NCI-H1417 treated with DMSO at 0.1 percent for 48 hours (cell line): Measurements from ENCODE around the gene HES2.
"Not testable (repeated sequence)": the region's sequence is repeated elsewhere in the genome, so short reads cannot be mapped to it uniquely, and the experiment has no call there.

Experiments
- DNase-seq: peaks from one replicate; lab custom pipeline; 2025; lab: John Stamatoyannopoulos, UW

Gene HES2

GRCh38 chr1:6454856-6455751, 35.4 kb upstream of the HES2 start:
- no peak for DNase-seq

GRCh38 chr1:6453895-6454855, 34.5 kb upstream of the HES2 start:
- DNase-seq: not testable (repeated sequence)

- DNase-seq: no peak
Measured at GRCh38 chr1:6450943-6451373, 31.2 kb upstream of the HES2 start.

- DNase-seq: not testable (repeated sequence)
Measured at GRCh38 chr1:6450486-6450885, 30.8 kb upstream of the HES2 start.

- DNase-seq: no peak
Measured at GRCh38 chr1:6450005-6450450, 30.3 kb upstream of the HES2 start.

GRCh38 chr1:6448749-6449631, 29.3 kb upstream of the HES2 start:
- no peak for DNase-seq

GRCh38 chr1:6447818-6448748, 28.4 kb upstream of the HES2 start:
- peak; percentile 23 for DNase-seq

- no peak for DNase-seq
Measured at GRCh38 chr1:6447016-6447817, 27.5 kb upstream of the HES2 start.

- no peak for DNase-seq
Measured at GRCh38 chr1:6446665-6447015, 26.9 kb upstream of the HES2 start.

- not testable (repeated sequence) for DNase-seq
Measured at GRCh38 chr1:6445929-6446328, 26.2 kb upstream of the HES2 start.

- DNase-seq: no peak
Measured at GRCh38 chr1:6445062-6445763, 25.5 kb upstream of the HES2 start.

GRCh38 chr1:6444377-6444776, 24.7 kb upstream of the HES2 start:
- DNase-seq: no peak

- DNase-seq: no peak
Measured at GRCh38 chr1:6443339-6444115, 23.8 kb upstream of the HES2 start.

- no peak for DNase-seq
Measured at GRCh38 chr1:6441586-6441985, 21.9 kb upstream of the HES2 start.

GRCh38 chr1:6440198-6441126, 20.7 kb upstream of the HES2 start:
- no peak for DNase-seq

- DNase-seq: peak; percentile 36
Measured at GRCh38 chr1:6438047-6438525, 18.4 kb upstream of the HES2 start.
